T-helper 1 cell treated with Interleukin-12 subunit alpha and Interleukin-12 subunit beta and Interleukin-4 antibody, amounts not matched to agents 30 μg/mL and 1 μg/mL, for 36 hours (primary cell): ENCODE results near the gene GYPC.
"Not testable (repeated sequence)": the region's sequence is repeated elsewhere in the genome, so short reads cannot be mapped to it uniquely, and the experiment has no call there.

ENCODE experiments used
- H3K27ac Mint-ChIP-seq: one replicate; pipeline ENCODE4 v1.8.0; 2021; ENCODE audit warnings: mild to moderate bottlenecking, mixed read lengths
- H3K27me3 Mint-ChIP-seq: one replicate; pipeline ENCODE4 v1.8.0; 2021; ENCODE audit warnings: low read depth, mixed read lengths
- H3K36me3 Mint-ChIP-seq: one replicate; pipeline ENCODE4 v1.8.0; 2021; ENCODE audit warnings: low read depth, mixed read lengths
- H3K4me1 Mint-ChIP-seq: one replicate; pipeline ENCODE4 v1.8.0; 2021; ENCODE audit warnings: low read depth, mixed read lengths
- H3K4me3 Mint-ChIP-seq: one replicate; pipeline ENCODE4 v1.8.0; 2021; ENCODE audit warnings: mild to moderate bottlenecking, moderate library complexity, mixed read lengths
- H3K9me3 Mint-ChIP-seq: one replicate; pipeline ENCODE4 v1.8.0; 2021; ENCODE audit warnings: mixed read lengths

The GYPC gene

GRCh38 chr2:126715111-126715510 is 59.2 kb downstream of the GYPC start:
- no peak overlapping the region for H3K4me3 Mint-ChIP-seq
- no peaks in the 10 kb centered on the region for H3K36me3 Mint-ChIP-seq
- no peaks in the 10 kb centered on the region for H3K9me3 Mint-ChIP-seq
- H3K27me3 Mint-ChIP-seq: peaks cover 10% of the 10 kb centered on the region
- H3K4me1 Mint-ChIP-seq: peaks cover 3% of the 10 kb centered on the region
- no peak overlapping the region for H3K27ac Mint-ChIP-seq

GRCh38 chr2:126715576-126716406 is 59.8 kb downstream of the GYPC start:
- H3K36me3 Mint-ChIP-seq: no peaks in the 10 kb centered on the region
- H3K4me1 Mint-ChIP-seq: peaks cover 3% of the 10 kb centered on the region
- H3K9me3 Mint-ChIP-seq: no peaks in the 10 kb centered on the region
- H3K27ac Mint-ChIP-seq: no peak overlapping the region
- H3K4me3 Mint-ChIP-seq: no peak overlapping the region
- H3K27me3 Mint-ChIP-seq: peaks cover 8% of the 10 kb centered on the region

GRCh38 chr2:126717277-126717676 is 61.3 kb downstream of the GYPC start:
- H3K4me3 Mint-ChIP-seq, H3K9me3 Mint-ChIP-seq, H3K27ac Mint-ChIP-seq, H3K36me3 Mint-ChIP-seq, H3K27me3 Mint-ChIP-seq, H3K4me1 Mint-ChIP-seq: not testable (repeated sequence)

- H3K36me3 Mint-ChIP-seq: no peaks in the 10 kb centered on the region
- H3K4me3 Mint-ChIP-seq: no peak overlapping the region
- no peak overlapping the region for H3K27ac Mint-ChIP-seq
- no peaks in the 10 kb centered on the region for H3K9me3 Mint-ChIP-seq
- H3K4me1 Mint-ChIP-seq: peaks cover 3% of the 10 kb centered on the region
- H3K27me3 Mint-ChIP-seq: no peaks in the 10 kb centered on the region
Observed at GRCh38 chr2:126717928-126718327, 62.0 kb downstream of the GYPC start.

GRCh38 chr2:126719191-126719832 is 63.4 kb downstream of the GYPC start:
- H3K27me3 Mint-ChIP-seq: peaks cover 6% of the 10 kb centered on the region
- H3K9me3 Mint-ChIP-seq: no peaks in the 10 kb centered on the region
- no peak overlapping the region for H3K27ac Mint-ChIP-seq

GRCh38 chr2:126719833-126720351 is 63.9 kb downstream of the GYPC start:
- peaks cover 1% of the 10 kb centered on the region for H3K9me3 Mint-ChIP-seq
- H3K4me3 Mint-ChIP-seq: no peak overlapping the region
- peaks cover 6% of the 10 kb centered on the region for H3K27me3 Mint-ChIP-seq
- H3K36me3 Mint-ChIP-seq: no peaks in the 10 kb centered on the region
- H3K27ac Mint-ChIP-seq: no peak overlapping the region
- H3K4me1 Mint-ChIP-seq: peaks cover 3% of the 10 kb centered on the region

More at GRCh38 chr2:126719191-126719832, 63.4 kb downstream of the GYPC start:
- peaks cover 3% of the 10 kb centered on the region for H3K4me1 Mint-ChIP-seq
- H3K36me3 Mint-ChIP-seq: no peaks in the 10 kb centered on the region
- no peak overlapping the region for H3K4me3 Mint-ChIP-seq

GRCh38 chr2:126720638-126721037 is 64.7 kb downstream of the GYPC start:
- peaks cover 11% of the 10 kb centered on the region for H3K27me3 Mint-ChIP-seq
- H3K36me3 Mint-ChIP-seq: peaks cover 2% of the 10 kb centered on the region
- peaks cover 3% of the 10 kb centered on the region for H3K4me1 Mint-ChIP-seq
- no peak overlapping the region for H3K4me3 Mint-ChIP-seq
- H3K9me3 Mint-ChIP-seq: peaks cover 6% of the 10 kb centered on the region
- no peak overlapping the region for H3K27ac Mint-ChIP-seq

- Mint-ChIP-seq H3K4me3 (no peak overlapping the region), H3K36me3 (peaks cover 2% of the 10 kb centered on the region), H3K4me1 (peaks cover 3% of the 10 kb centered on the region), H3K27ac (no peak overlapping the region), H3K27me3 (peaks cover 16% of the 10 kb centered on the region), H3K9me3 (peaks cover 10% of the 10 kb centered on the region)
Observed at GRCh38 chr2:126722081-126722480, 66.1 kb downstream of the GYPC start.

- Mint-ChIP-seq H3K27me3 (peaks cover 18% of the 10 kb centered on the region), H3K9me3 (peaks cover 10% of the 10 kb centered on the region), H3K36me3 (peaks cover 2% of the 10 kb centered on the region), H3K4me1 (peaks cover 3% of the 10 kb centered on the region), H3K27ac (no peak overlapping the region), H3K4me3 (no peak overlapping the region)
Observed at GRCh38 chr2:126722546-126722945, 66.6 kb downstream of the GYPC start.

GRCh38 chr2:126723281-126723815 is 67.4 kb downstream of the GYPC start:
- peaks cover 18% of the 10 kb centered on the region for H3K27me3 Mint-ChIP-seq
- peaks cover 10% of the 10 kb centered on the region for H3K9me3 Mint-ChIP-seq
- no peak overlapping the region for H3K4me3 Mint-ChIP-seq
- peaks cover 2% of the 10 kb centered on the region for H3K36me3 Mint-ChIP-seq
- H3K4me1 Mint-ChIP-seq: peaks cover 3% of the 10 kb centered on the region
- H3K27ac Mint-ChIP-seq: no peak overlapping the region

- H3K27me3 Mint-ChIP-seq: peaks cover 18% of the 10 kb centered on the region
- no peak overlapping the region for H3K4me3 Mint-ChIP-seq
- H3K27ac Mint-ChIP-seq: no peak overlapping the region
- H3K36me3 Mint-ChIP-seq: peaks cover 2% of the 10 kb centered on the region
- no peaks in the 10 kb centered on the region for H3K4me1 Mint-ChIP-seq
- H3K9me3 Mint-ChIP-seq: peaks cover 10% of the 10 kb centered on the region
Observed at GRCh38 chr2:126725580-126725979, 69.6 kb downstream of the GYPC start.

- H3K27me3 Mint-ChIP-seq: peaks cover 12% of the 10 kb centered on the region
- no peaks in the 10 kb centered on the region for H3K4me1 Mint-ChIP-seq
- H3K4me3 Mint-ChIP-seq: no peak overlapping the region
- no peak overlapping the region for H3K27ac Mint-ChIP-seq
- peaks cover 9% of the 10 kb centered on the region for H3K9me3 Mint-ChIP-seq
- H3K36me3 Mint-ChIP-seq: peaks cover 2% of the 10 kb centered on the region
Observed at GRCh38 chr2:126729896-126730295, 73.9 kb downstream of the GYPC start.

GRCh38 chr2:126730655-126731054 is 74.7 kb downstream of the GYPC start:
- no peaks in the 10 kb centered on the region for H3K36me3 Mint-ChIP-seq
- peaks cover 4% of the 10 kb centered on the region for H3K9me3 Mint-ChIP-seq
- peaks cover 7% of the 10 kb centered on the region for H3K27me3 Mint-ChIP-seq
- no peaks in the 10 kb centered on the region for H3K4me1 Mint-ChIP-seq
- H3K4me3 Mint-ChIP-seq: no peak overlapping the region
- H3K27ac Mint-ChIP-seq: no peak overlapping the region

- Mint-ChIP-seq H3K27ac (no peak overlapping the region), H3K27me3 (peaks cover 7% of the 10 kb centered on the region), H3K4me3 (no peak overlapping the region), H3K9me3 (no peaks in the 10 kb centered on the region), H3K4me1 (no peaks in the 10 kb centered on the region), H3K36me3 (no peaks in the 10 kb centered on the region)
Observed at GRCh38 chr2:126731353-126731752, 75.4 kb downstream of the GYPC start.
